Tibial artery (tissue), 4 donors: ENCODE results near the gene HSPA12B.
A peak's percentile ranks its signal among the peaks of the same experiment; 100 is the strongest.

ENCODE experiments used
- DNase-seq, 2 donors: peaks; one replicate each; pipeline ENCODE4 v3.0.0-alpha.2; 2019
- H3K27ac ChIP-seq, 2 donors: fragments of 200-600 bp; sonication (generic) in 1 of 2; 1 replicate in 1 of 2; 2 replicates in 1 of 2; pipeline ENCODE4 v1.5.1; 2018 to 2019; ENCODE audit warnings: mild to moderate bottlenecking in 1 of 2
- H3K27me3 ChIP-seq, 2 donors: fragments of 200-600 bp; sonication (generic) in 1 of 2; one replicate each; pipeline versions ENCODE4 v1.5.1 to v1.6.0; 2016 to 2019
- H3K36me3 ChIP-seq, 3 donors: fragments of 200-600 bp; sonication (generic) in 2 of 3; one replicate each; pipeline ENCODE4 v1.5.1; 2016 to 2019; ENCODE audit warnings: mild to moderate bottlenecking in 2 of 3
- H3K4me1 ChIP-seq, 4 donors: fragments of 200-600 bp; sonication (generic) in 2 of 4; 1 replicate in 3 of 4; 2 replicates in 1 of 4; pipeline ENCODE4 v1.5.1; 2016 to 2019
- H3K4me3 ChIP-seq, 2 donors: fragments of 200-600 bp; sonication (generic) in 1 of 2; 1 replicate in 1 of 2; 2 replicates in 1 of 2; pipeline ENCODE4 v1.5.1; 2018 to 2019; ENCODE audit warnings: mild to moderate bottlenecking in 2 of 2
- H3K9me3 ChIP-seq, 3 donors: fragments of 200-600 bp; sonication (generic) in 1 of 3; one replicate each; pipeline ENCODE4 v1.5.1; 2016 to 2019
- CTCF ChIP-seq, 2 experiments: fragments of 200-600 bp in 1 of 2; fragments of 450-650 bp in 1 of 2; IDR thresholded peaks; one replicate each; pipeline ENCODE4 v1.5.1; 2017 to 2019; ENCODE audit warnings: antibody characterized with exemption in 2 of 2, mild to moderate bottlenecking in 1 of 2, moderate library complexity in 1 of 2
- intact Hi-C: fragments of 100-400 bp; cut with DNase I; formaldehyde crosslinking; loops from one replicate; pipeline ENCODE4 v1.15.0; 2023; ENCODE audit warnings: low total_unique reads

HSPA12B gene

DNA sequence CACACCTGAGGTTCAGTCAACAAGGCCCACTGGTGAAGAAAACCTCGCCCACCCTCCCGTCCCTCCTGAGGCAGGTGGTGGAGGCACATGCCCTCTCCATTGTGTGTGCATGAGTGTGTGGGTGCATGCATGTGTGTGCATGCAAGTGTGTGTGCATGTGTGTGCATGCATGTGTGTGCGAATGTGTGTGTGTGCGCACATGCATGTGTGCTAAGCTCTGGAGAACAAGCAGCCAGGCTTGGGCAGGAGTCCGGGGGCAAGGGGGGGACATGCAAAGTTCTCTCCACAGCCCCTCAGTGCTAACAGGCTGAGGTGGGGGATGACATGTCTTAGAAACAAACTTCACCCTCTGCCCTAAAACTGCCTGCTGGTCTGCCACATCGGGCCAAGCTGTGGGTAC is 3.1 kb upstream of the HSPA12B start:
- TF ChIP-seq CTCF (IDR thresholded peaks at IDR 0.05), result no peak
- no peak overlapping the region for H3K27ac ChIP-seq
- no peaks in the 10 kb centered on the region for H3K36me3 ChIP-seq
- H3K4me1 ChIP-seq, result peaks cover 0 to 9% (median 0%) of the 10 kb centered on the region in 4 donors
- H3K9me3 ChIP-seq, result no peaks in the 10 kb centered on the region
- no peak overlapping the region for H3K4me3 ChIP-seq
- H3K27me3 ChIP-seq, result peaks cover 0 to 62% of the 10 kb centered on the region in 2 donors
- no peak for DNase-seq
- intact Hi-C loops, result no loop called here

DNA sequence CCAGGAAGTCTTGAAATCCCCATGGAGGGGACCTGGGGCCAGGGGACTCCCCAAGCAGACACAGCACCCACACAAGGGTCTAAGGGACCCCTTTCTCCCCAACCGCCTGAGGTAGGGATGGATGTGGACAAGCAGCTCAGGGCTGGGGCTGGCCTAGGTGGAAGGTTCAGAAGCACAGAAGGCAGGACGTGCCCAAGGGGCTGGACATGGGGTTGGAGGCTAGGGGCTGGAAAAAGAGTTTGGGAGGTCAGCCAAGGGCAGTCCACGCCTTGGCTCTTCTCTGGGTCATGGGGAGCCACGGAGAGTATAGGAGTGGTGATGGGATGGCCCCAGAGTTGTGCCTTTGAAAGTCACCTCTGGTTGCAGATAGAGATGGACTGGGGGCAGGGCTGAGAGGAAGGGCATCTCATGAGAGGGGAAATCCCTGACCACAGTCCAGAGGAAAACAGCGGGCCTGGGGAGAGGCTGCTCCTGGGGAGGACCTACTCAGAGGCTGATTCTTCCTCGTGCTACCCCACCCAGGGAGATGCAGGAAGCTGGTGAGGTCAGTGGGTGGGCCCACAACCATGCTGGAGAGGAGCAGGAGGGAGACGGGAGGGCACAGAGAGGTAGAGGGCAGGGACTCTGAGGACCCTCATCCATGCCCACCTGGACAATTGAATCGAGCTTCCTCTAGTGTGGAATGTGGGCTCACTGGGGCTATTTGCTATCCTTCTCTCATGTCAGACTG is 2.5 kb upstream of the HSPA12B start:
- Histone ChIP-seq H3K4me1 (peaks cover 0 to 9% (median 0%) of the 10 kb centered on the region in 4 donors), H3K27ac (no peak overlapping the region), H3K9me3 (no peaks in the 10 kb centered on the region), H3K27me3 (peaks cover 0 to 62% of the 10 kb centered on the region in 2 donors), H3K4me3 (no peak overlapping the region), H3K36me3 (no peaks in the 10 kb centered on the region)
- no peak for DNase-seq
- no peak for TF ChIP-seq CTCF (IDR thresholded peaks at IDR 0.05)
- intact Hi-C loops, result no loop called here

- peaks cover 0 to 9% (median 0%) of the 10 kb centered on the region in 4 donors for H3K4me1 ChIP-seq
- H3K27me3 ChIP-seq, result peaks cover 0 to 55% of the 10 kb centered on the region in 2 donors
These were observed 1.4 kb upstream of the HSPA12B start for GRCh38 chr20:3730803-3731672.

GRCh38 chr20:3731944-3732326 is 550 bp upstream of the HSPA12B start:
- H3K36me3 ChIP-seq, result no peaks in the 10 kb centered on the region
- intact Hi-C loops, result no loop called here
- H3K4me1 ChIP-seq, result peaks cover 0 to 9% (median 0%) of the 10 kb centered on the region in 4 donors
- no peak overlapping the region for H3K27ac ChIP-seq
- no peaks in the 10 kb centered on the region for H3K9me3 ChIP-seq
- no peak for DNase-seq
- TF ChIP-seq CTCF (IDR thresholded peaks at IDR 0.05), result no peak
- H3K27me3 ChIP-seq, result peaks cover 0 to 55% of the 10 kb centered on the region in 2 donors
- peak overlapping the region in 1 of 2 donors; percentile 41 for H3K4me3 ChIP-seq

More at GRCh38 chr20:3730803-3731672, 1.4 kb upstream of the HSPA12B start:
- no peaks in the 10 kb centered on the region for H3K36me3 ChIP-seq
- intact Hi-C loops, result no loop called here
- H3K9me3 ChIP-seq, result no peaks in the 10 kb centered on the region
- no peak overlapping the region for H3K27ac ChIP-seq
- no peak for TF ChIP-seq CTCF (IDR thresholded peaks at IDR 0.05)
- H3K4me3 ChIP-seq, result no peak overlapping the region
- no peak for DNase-seq

GRCh38 chr20:3733119-3733995 is 872 bp downstream of the HSPA12B start:
- Histone ChIP-seq H3K4me1 (peaks cover 0 to 4% (median 0%) of the 10 kb centered on the region in 4 donors), H3K27ac (peak overlapping the region in 1 of 2 donors; percentile 15), H3K9me3 (no peaks in the 10 kb centered on the region), H3K27me3 (peaks cover 0 to 50% of the 10 kb centered on the region in 2 donors), H3K36me3 (no peaks in the 10 kb centered on the region), H3K4me3 (peak overlapping the region; percentile 29 to 41)
- DNase-seq, result no peak
- no peak for TF ChIP-seq CTCF (IDR thresholded peaks at IDR 0.05)
- intact Hi-C loops, result no loop called here
